ENCODE results near the gene MYRFL.
"Not testable (repeated sequence)": the region's sequence is repeated elsewhere in the genome, so short reads cannot be mapped to it uniquely, and the experiment has no call there.

The MYRFL gene

GRCh38 chr12:69993433-69993832 lies 168.4 kb downstream of the MYRFL start (continued):
- TF ChIP-seq TSHZ2 (CRISPR knock-in tag; IDR thresholded peaks at IDR 0.05) (no peak), CREB5 (CRISPR knock-in tag; IDR thresholded peaks at IDR 0.05; ENCODE audit: low read depth) (no peak), SNAI2 (CRISPR knock-in tag; IDR thresholded peaks at IDR 0.05) (no peak), ZNF70 (CRISPR knock-in tag; IDR thresholded peaks at IDR 0.05) (no peak), RARB (CRISPR knock-in tag; IDR thresholded peaks at IDR 0.05) (no peak), ZFP3 (CRISPR knock-in tag; IDR thresholded peaks at IDR 0.05) (no peak), ISL1 (CRISPR knock-in tag; IDR thresholded peaks at IDR 0.05) (no peak)

- ATAC-seq: not testable (repeated sequence)
Measured at GRCh38 chr12:69994086-69994485, 169.1 kb downstream of the MYRFL start.

GRCh38 chr12:69994724-69995173 lies 169.7 kb downstream of the MYRFL start:
- no peak for TF ChIP-seq ARNTL (CRISPR knock-in tag; IDR thresholded peaks at IDR 0.05; ENCODE audit: borderline replicate concordance, low read depth)
- TF ChIP-seq CREB5 (CRISPR knock-in tag; IDR thresholded peaks at IDR 0.05; ENCODE audit: low read depth): no peak
- TF ChIP-seq SNAI2 (CRISPR knock-in tag; IDR thresholded peaks at IDR 0.05): no peak
- no peak for TF ChIP-seq POU6F1 (CRISPR knock-in tag; IDR thresholded peaks at IDR 0.05; ENCODE audit: borderline replicate concordance, low read depth)
- 0 out of 2 replicates have a peak, but pooled peaks have one; percentile 9 for TF ChIP-seq ISL1 (CRISPR knock-in tag; IDR thresholded peaks at IDR 0.05)
- no peak for TF ChIP-seq ZC3H10 (CRISPR knock-in tag; IDR thresholded peaks at IDR 0.05)
- no peak for TF ChIP-seq ZFP3 (CRISPR knock-in tag; IDR thresholded peaks at IDR 0.05)
- no peak for TF ChIP-seq BACH2 (CRISPR knock-in tag; IDR thresholded peaks at IDR 0.05; ENCODE audit: borderline replicate concordance)
- no peak for ATAC-seq

GRCh38 chr12:69996241-69996640 lies 171.2 kb downstream of the MYRFL start:
- ATAC-seq: no peak
- TF ChIP-seq PPARA (CRISPR knock-in tag; IDR thresholded peaks at IDR 0.05; ENCODE audit: borderline replicate concordance) (no peak), OSR1 (CRISPR knock-in tag; IDR thresholded peaks at IDR 0.05) (no peak), ESRRG (CRISPR knock-in tag; IDR thresholded peaks at IDR 0.05) (no peak), CSRNP3 (CRISPR knock-in tag; IDR thresholded peaks at IDR 0.05) (no peak)

GRCh38 chr12:69996722-69997121 lies 171.7 kb downstream of the MYRFL start:
- no peak for ATAC-seq
- TF ChIP-seq ESRRG (CRISPR knock-in tag; IDR thresholded peaks at IDR 0.05) (no peak), ZC3H10 (CRISPR knock-in tag; IDR thresholded peaks at IDR 0.05) (no peak), PATZ1 (CRISPR knock-in tag; IDR thresholded peaks at IDR 0.05; ENCODE audit: borderline replicate concordance) (no peak), CSRNP3 (CRISPR knock-in tag; IDR thresholded peaks at IDR 0.05) (no peak), CREB5 (CRISPR knock-in tag; IDR thresholded peaks at IDR 0.05; ENCODE audit: low read depth) (no peak), TOX (CRISPR knock-in tag; IDR thresholded peaks at IDR 0.05; ENCODE audit: borderline replicate concordance) (no peak), ARNTL (CRISPR knock-in tag; IDR thresholded peaks at IDR 0.05; ENCODE audit: borderline replicate concordance, low read depth) (no peak), ZNF8 (CRISPR knock-in tag; IDR thresholded peaks at IDR 0.05) (no peak), POU6F1 (CRISPR knock-in tag; IDR thresholded peaks at IDR 0.05; ENCODE audit: borderline replicate concordance, low read depth) (no peak), RARB (CRISPR knock-in tag; IDR thresholded peaks at IDR 0.05) (no peak)
